ENCODE data around the gene CABLES2.

Gene CABLES2

GRCh38 chr20:62404112-62404665 lies 2.9 kb downstream of the CABLES2 start:
- DNase-seq (ENCODE audit: low read depth), result no peak

- no peak for DNase-seq (ENCODE audit: low read depth)
Observed at GRCh38 chr20:62403331-62403730, 3.8 kb downstream of the CABLES2 start.

- no peak for DNase-seq (ENCODE audit: low read depth)
Observed at GRCh38 chr20:62402456-62403150, 4.5 kb downstream of the CABLES2 start.

GRCh38 chr20:62401331-62401779 lies 5.7 kb downstream of the CABLES2 start:
- DNase-seq (ENCODE audit: low read depth), result no peak

GRCh38 chr20:62400541-62400940 lies 6.5 kb downstream of the CABLES2 start:
- no peak for DNase-seq (ENCODE audit: low read depth)

GRCh38 chr20:62400021-62400420 lies 7.1 kb downstream of the CABLES2 start:
- DNase-seq (ENCODE audit: low read depth), result no peak

GRCh38 chr20:62398120-62398821 lies 8.8 kb downstream of the CABLES2 start:
- no peak for DNase-seq (ENCODE audit: low read depth)

GRCh38 chr20:62396367-62397239 lies 10.5 kb downstream of the CABLES2 start:
- DNase-seq (ENCODE audit: low read depth), result no peak

GRCh38 chr20:62395311-62396242 lies 11.5 kb downstream of the CABLES2 start:
- DNase-seq (ENCODE audit: low read depth), result no peak

GRCh38 chr20:62394248-62395245 lies 12.5 kb downstream of the CABLES2 start:
- DNase-seq (ENCODE audit: low read depth), result no peak

- DNase-seq (ENCODE audit: low read depth), result no peak
Observed at GRCh38 chr20:62393830-62394229, 13.3 kb downstream of the CABLES2 start.

- DNase-seq (ENCODE audit: low read depth), result no peak
Observed at GRCh38 chr20:62393335-62393665, 13.8 kb downstream of the CABLES2 start.

- DNase-seq (ENCODE audit: low read depth), result no peak
Observed at GRCh38 chr20:62392621-62393334, 14.3 kb downstream of the CABLES2 start.

GRCh38 chr20:62392077-62392418 lies 15.0 kb downstream of the CABLES2 start:
- DNase-seq (ENCODE audit: low read depth), result no peak

- no peak for DNase-seq (ENCODE audit: low read depth)
Observed at GRCh38 chr20:62391165-62392076, 15.7 kb downstream of the CABLES2 start.

GRCh38 chr20:62390317-62391164 lies 16.5 kb downstream of the CABLES2 start:
- DNase-seq (ENCODE audit: low read depth), result no peak

- no peak for DNase-seq (ENCODE audit: low read depth)
Observed at GRCh38 chr20:62389601-62390087, 17.4 kb downstream of the CABLES2 start.

All from T-helper 22 cell (primary cell).